HL-60 (cell line): ENCODE measurements around the gene WWC1.

ENCODE experiments used
- DNase-seq, 2 experiments: peaks; one replicate each; pipeline ENCODE4 v3.0.0-alpha.2; 2010 to 2020; ENCODE audit warnings: low read depth in 1 of 2, low spot score in 1 of 2
- H3K27ac ChIP-seq: fragments of 250-450 bp; sonication (Bioruptor Pico); replicated peaks from 2 replicates; pipeline ENCODE4 v1.5.1; 2020; ENCODE audit warnings: mild to moderate bottlenecking, moderate library complexity
- H3K27me3 ChIP-seq: fragments of 250-450 bp; sonication (Bioruptor Pico); 2 replicates; pipeline ENCODE4 v1.5.1; 2021; ENCODE audit warnings: mild to moderate bottlenecking, moderate library complexity; ENCODE audit not compliant: insufficient read depth, poor library complexity, severe bottlenecking
- H3K4me3 ChIP-seq: replicated peaks from 2 replicates; pipeline ENCODE4 v1.5.1; 2011; ENCODE audit warnings: mild to moderate bottlenecking, control low read depth, low read length; ENCODE audit not compliant: insufficient read depth
- GABPA ChIP-seq: IDR thresholded peaks from 2 replicates; pipeline ENCODE4 v1.6.1; 2012; ENCODE audit warnings: low read depth
- POLR2AphosphoS5 ChIP-seq: IDR thresholded peaks from 2 replicates; pipeline ENCODE4 v1.6.1; 2012; ENCODE audit warnings: low read depth
- SPI1 ChIP-seq: IDR thresholded peaks from 2 replicates; pipeline ENCODE4 v1.6.1; 2012; ENCODE audit warnings: low read depth, mild to moderate bottlenecking, borderline replicate concordance
- long read RNA-seq: library from polyadenylated mRNA; unstranded; transcript quantifications from one replicate; pipeline ENCODE4 v2.0.0, GENCODE V29; 2020
- TF ChIP-seq, protein P1 (sequence below): IDR thresholded peaks from 2 replicates; pipeline ENCODE4 v1.6.1; 2012; ENCODE audit warnings: low read depth; ENCODE audit not compliant: insufficient replicate concordance
- TF ChIP-seq, protein P2 (sequence below): IDR thresholded peaks from one replicate; pipeline ENCODE4 v1.5.1; 2011; ENCODE audit warnings: low read length, control low read depth, inconsistent platforms; ENCODE audit not compliant: insufficient read depth

Gene WWC1
- long read RNA-seq, partial matches to known transcripts: 2 of 3 reads
- long read RNA-seq, other reads (novel, unspliced or antisense): 1 of 3 reads

DNA sequence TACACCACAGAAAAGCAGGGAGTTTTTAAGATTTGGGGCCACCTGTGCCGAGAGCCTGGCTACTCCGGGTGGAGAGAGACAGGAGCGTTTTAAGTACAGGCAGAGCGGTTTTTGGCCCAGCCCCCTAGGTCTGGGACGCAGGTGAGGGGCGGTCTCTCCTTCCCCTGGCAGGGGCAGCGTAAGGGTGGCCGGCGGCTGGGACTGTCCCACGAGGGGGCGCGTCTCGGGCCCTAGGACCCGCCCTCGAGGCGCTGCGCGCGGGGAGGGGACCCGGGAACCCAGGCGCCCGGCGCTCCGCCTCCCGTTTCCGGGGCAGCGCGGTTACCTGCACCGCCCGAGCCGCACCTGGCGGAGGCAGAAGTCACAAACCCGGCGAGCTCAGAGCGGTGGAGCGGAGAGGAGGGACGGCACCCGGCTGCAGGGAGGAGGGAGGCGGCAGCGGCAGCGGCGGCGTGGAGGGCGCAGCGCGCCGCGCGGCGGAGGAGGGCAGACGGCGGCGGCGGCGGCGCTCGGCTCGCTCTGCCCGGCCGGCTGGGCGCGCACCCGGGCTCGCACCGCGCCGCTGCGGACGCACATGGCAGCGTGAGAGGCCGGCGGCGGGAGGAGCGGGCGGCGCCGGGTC, at the start of gene WWC1:
WWC1 (plus strand) TSS at position 304 of the 622 bp plus-strand sequence. CDS start 508 bp downstream, outside the sequence.
- TF ChIP-seq, protein P1, sequence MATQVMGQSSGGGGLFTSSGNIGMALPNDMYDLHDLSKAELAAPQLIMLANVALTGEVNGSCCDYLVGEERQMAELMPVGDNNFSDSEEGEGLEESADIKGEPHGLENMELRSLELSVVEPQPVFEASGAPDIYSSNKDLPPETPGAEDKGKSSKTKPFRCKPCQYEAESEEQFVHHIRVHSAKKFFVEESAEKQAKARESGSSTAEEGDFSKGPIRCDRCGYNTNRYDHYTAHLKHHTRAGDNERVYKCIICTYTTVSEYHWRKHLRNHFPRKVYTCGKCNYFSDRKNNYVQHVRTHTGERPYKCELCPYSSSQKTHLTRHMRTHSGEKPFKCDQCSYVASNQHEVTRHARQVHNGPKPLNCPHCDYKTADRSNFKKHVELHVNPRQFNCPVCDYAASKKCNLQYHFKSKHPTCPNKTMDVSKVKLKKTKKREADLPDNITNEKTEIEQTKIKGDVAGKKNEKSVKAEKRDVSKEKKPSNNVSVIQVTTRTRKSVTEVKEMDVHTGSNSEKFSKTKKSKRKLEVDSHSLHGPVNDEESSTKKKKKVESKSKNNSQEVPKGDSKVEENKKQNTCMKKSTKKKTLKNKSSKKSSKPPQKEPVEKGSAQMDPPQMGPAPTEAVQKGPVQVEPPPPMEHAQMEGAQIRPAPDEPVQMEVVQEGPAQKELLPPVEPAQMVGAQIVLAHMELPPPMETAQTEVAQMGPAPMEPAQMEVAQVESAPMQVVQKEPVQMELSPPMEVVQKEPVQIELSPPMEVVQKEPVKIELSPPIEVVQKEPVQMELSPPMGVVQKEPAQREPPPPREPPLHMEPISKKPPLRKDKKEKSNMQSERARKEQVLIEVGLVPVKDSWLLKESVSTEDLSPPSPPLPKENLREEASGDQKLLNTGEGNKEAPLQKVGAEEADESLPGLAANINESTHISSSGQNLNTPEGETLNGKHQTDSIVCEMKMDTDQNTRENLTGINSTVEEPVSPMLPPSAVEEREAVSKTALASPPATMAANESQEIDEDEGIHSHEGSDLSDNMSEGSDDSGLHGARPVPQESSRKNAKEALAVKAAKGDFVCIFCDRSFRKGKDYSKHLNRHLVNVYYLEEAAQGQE: no peak
- TF ChIP-seq POLR2AphosphoS5: no peak
- no peak for TF ChIP-seq SPI1
- TF ChIP-seq, protein P2, sequence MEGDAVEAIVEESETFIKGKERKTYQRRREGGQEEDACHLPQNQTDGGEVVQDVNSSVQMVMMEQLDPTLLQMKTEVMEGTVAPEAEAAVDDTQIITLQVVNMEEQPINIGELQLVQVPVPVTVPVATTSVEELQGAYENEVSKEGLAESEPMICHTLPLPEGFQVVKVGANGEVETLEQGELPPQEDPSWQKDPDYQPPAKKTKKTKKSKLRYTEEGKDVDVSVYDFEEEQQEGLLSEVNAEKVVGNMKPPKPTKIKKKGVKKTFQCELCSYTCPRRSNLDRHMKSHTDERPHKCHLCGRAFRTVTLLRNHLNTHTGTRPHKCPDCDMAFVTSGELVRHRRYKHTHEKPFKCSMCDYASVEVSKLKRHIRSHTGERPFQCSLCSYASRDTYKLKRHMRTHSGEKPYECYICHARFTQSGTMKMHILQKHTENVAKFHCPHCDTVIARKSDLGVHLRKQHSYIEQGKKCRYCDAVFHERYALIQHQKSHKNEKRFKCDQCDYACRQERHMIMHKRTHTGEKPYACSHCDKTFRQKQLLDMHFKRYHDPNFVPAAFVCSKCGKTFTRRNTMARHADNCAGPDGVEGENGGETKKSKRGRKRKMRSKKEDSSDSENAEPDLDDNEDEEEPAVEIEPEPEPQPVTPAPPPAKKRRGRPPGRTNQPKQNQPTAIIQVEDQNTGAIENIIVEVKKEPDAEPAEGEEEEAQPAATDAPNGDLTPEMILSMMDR: no peak
- TF ChIP-seq GABPA: no peak
- no peak for DNase-seq
- Histone ChIP-seq H3K4me3 (peak within 1 kb of the TSS; percentile 39), H3K27ac (no peak within 1 kb of the TSS), H3K27me3 (peaks cover 31% of the 10 kb centered on the region)

- no peaks in the 10 kb centered on the region for H3K27me3 ChIP-seq
- TF ChIP-seq, protein P2: no peak
- TF ChIP-seq, protein P1: no peak
- TF ChIP-seq SPI1: no peak
- no peak for TF ChIP-seq GABPA
- no peak for TF ChIP-seq POLR2AphosphoS5
- H3K27ac ChIP-seq: no peak overlapping the region
- H3K4me3 ChIP-seq: no peak overlapping the region
- DNase-seq: no peak
Measured at GRCh38 chr5:168244838-168245559, 46.4 kb upstream of the WWC1 start.

DNA sequence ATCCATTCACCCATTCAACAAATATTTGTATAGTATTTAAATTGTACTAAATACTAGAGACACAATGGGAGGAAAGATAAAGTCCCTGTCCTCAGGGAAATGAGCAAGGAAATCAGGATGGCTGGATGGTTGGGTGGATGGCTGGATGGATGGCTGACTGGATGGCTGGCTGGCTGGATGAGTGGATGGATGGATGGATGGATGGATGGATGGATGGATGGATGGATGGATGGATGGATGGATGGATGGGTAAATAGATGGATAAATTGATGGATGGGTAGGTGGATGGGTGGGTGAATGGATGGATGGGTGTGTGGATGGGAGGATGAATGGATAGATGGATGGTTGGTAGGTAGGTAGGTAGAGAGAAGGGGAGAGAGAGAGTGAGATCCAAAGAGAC, 41.5 kb upstream of the WWC1 start:
- TF ChIP-seq SPI1 (no peak), POLR2AphosphoS5 (no peak), GABPA (no peak)
- TF ChIP-seq, protein P2: no peak
- TF ChIP-seq, protein P1: no peak
- Histone ChIP-seq H3K27me3 (no peaks in the 10 kb centered on the region), H3K27ac (no peak overlapping the region), H3K4me3 (no peak overlapping the region)
- DNase-seq: no peak
